Parathyroid adenoma (tissue), 2 donors: ENCODE measurements around the gene TGM1.

Experiments
- H2AFZ ChIP-seq: fragments of 300-600 bp; sonication (generic); one replicate; pipeline ENCODE4 v1.7.0; 2017; ENCODE audit warnings: antibody characterized with exemption, mild to moderate bottlenecking
- H3K27ac ChIP-seq: fragments of 300-600 bp; sonication (generic); one replicate; pipeline ENCODE4 v1.7.0; 2017
- H3K27me3 ChIP-seq: fragments of 300-600 bp; sonication (generic); one replicate; pipeline ENCODE4 v1.7.0; 2017; ENCODE audit warnings: low read length; ENCODE audit not compliant: control insufficient read depth, insufficient read depth
- H3K36me3 ChIP-seq: fragments of 300-600 bp; sonication (generic); one replicate; pipeline ENCODE4 v1.7.0; 2017; ENCODE audit warnings: low read length; ENCODE audit not compliant: control insufficient read depth, insufficient read depth
- H3K4me1 ChIP-seq: fragments of 300-600 bp; sonication (generic); one replicate; pipeline ENCODE4 v1.7.0; 2017; ENCODE audit warnings: control low read depth
- H3K4me2 ChIP-seq: fragments of 300-600 bp; sonication (generic); one replicate; pipeline ENCODE4 v1.7.0; 2017; ENCODE audit warnings: low read length
- H3K4me3 ChIP-seq: fragments of 300-600 bp; sonication (generic); one replicate; pipeline ENCODE4 v1.7.0; 2017; ENCODE audit warnings: low read depth, low read length
- H3K79me2 ChIP-seq: fragments of 300-600 bp; sonication (generic); one replicate; pipeline ENCODE4 v1.7.0; 2017; ENCODE audit warnings: control low read depth
- H3K9ac ChIP-seq: fragments of 300-600 bp; sonication (generic); one replicate; pipeline ENCODE4 v1.7.0; 2017; ENCODE audit warnings: mild to moderate bottlenecking
- H3K9me3 ChIP-seq: fragments of 300-600 bp; sonication (generic); one replicate; pipeline ENCODE4 v1.7.0; 2017; ENCODE audit warnings: low read length; ENCODE audit not compliant: control insufficient read depth
- CTCF ChIP-seq: fragments of 300-600 bp; sonication (generic); IDR thresholded peaks from one replicate; pipeline ENCODE4 v1.7.0; 2017; ENCODE audit warnings: antibody characterized with exemption, mild to moderate bottlenecking
- donor health status: primary hyperparathyroidism.

TGM1 gene

GRCh38 chr14:24309538-24310264 is 46.7 kb upstream of the TGM1 start, which contains the start of gene LTB4R2:
TSS of gene LTB4R2 (plus strand) at chr14:24310140. CDS start at chr14:24310665, 525 bp downstream.
- H3K27ac ChIP-seq, result peak within 1 kb of the TSS; percentile 68
- no peaks in the 10 kb centered on the region for H3K9me3 ChIP-seq
- H2AFZ ChIP-seq, result peak within 1 kb of the TSS; percentile 90
- no peaks in the 10 kb centered on the region for H3K27me3 ChIP-seq
- no peak for TF ChIP-seq CTCF
- peaks cover 7% of the 10 kb centered on the region for H3K4me1 ChIP-seq
- H3K79me2 ChIP-seq, result no peaks in the 10 kb centered on the region
- H3K9ac ChIP-seq, result no peak within 1 kb of the TSS
- peak within 1 kb of the TSS; percentile 33 for H3K4me3 ChIP-seq
- no peaks in the 10 kb centered on the region for H3K36me3 ChIP-seq
- H3K4me2 ChIP-seq, result peak within 1 kb of the TSS; percentile 69

GRCh38 chr14:24308342-24309124 is 45.6 kb upstream of the TGM1 start:
- Histone ChIP-seq H3K79me2 (no peaks in the 10 kb centered on the region), H3K4me2 (no peak overlapping the region), H2AFZ (no peak overlapping the region), H3K27me3 (no peaks in the 10 kb centered on the region), H3K4me3 (no peak overlapping the region), H3K36me3 (no peaks in the 10 kb centered on the region), H3K9ac (no peak overlapping the region), H3K27ac (no peak overlapping the region), H3K4me1 (peaks cover 7% of the 10 kb centered on the region), H3K9me3 (no peaks in the 10 kb centered on the region)
- no peak for TF ChIP-seq CTCF

GRCh38 chr14:24307575-24308341 is 44.8 kb upstream of the TGM1 start, which contains the start of gene CIDEB:
TSS of gene CIDEB (minus strand) at chr14:24307977. CDS start at chr14:24307858, 119 bp downstream.
- H3K9ac ChIP-seq, result no peak within 1 kb of the TSS
- H3K27ac ChIP-seq, result no peak within 1 kb of the TSS
- no peaks in the 10 kb centered on the region for H3K27me3 ChIP-seq
- no peaks in the 10 kb centered on the region for H3K79me2 ChIP-seq
- H3K9me3 ChIP-seq, result no peaks in the 10 kb centered on the region
- no peak within 1 kb of the TSS for H3K4me2 ChIP-seq
- peak; percentile 91 for TF ChIP-seq CTCF
- H3K4me1 ChIP-seq, result peaks cover 7% of the 10 kb centered on the region
- no peaks in the 10 kb centered on the region for H3K36me3 ChIP-seq
- H3K4me3 ChIP-seq, result no peak within 1 kb of the TSS
- no peak within 1 kb of the TSS for H2AFZ ChIP-seq

- Histone ChIP-seq H3K4me3 (no peak overlapping the region), H3K4me2 (no peak overlapping the region), H3K36me3 (no peaks in the 10 kb centered on the region), H3K9me3 (no peaks in the 10 kb centered on the region), H2AFZ (no peak overlapping the region), H3K4me1 (peaks cover 7% of the 10 kb centered on the region), H3K79me2 (no peaks in the 10 kb centered on the region), H3K9ac (no peak overlapping the region), H3K27me3 (no peaks in the 10 kb centered on the region), H3K27ac (no peak overlapping the region)
- TF ChIP-seq CTCF, result no peak
These were observed 44.2 kb upstream of the TGM1 start for GRCh38 chr14:24307156-24307574.
